Sigmoid colon (tissue), 4 donors: ENCODE results near the gene ABCG2.

Experiments used
- CTCF ChIP-seq, 4 experiments: fragments of 450-650 bp in 3 of 4; fragments of 200-600 bp in 1 of 4; IDR thresholded peaks; one replicate each; pipeline ENCODE4 v1.5.1; 2016 to 2019; ENCODE audit warnings: antibody characterized with exemption in 4 of 4, mild to moderate bottlenecking in 3 of 4, moderate library complexity in 2 of 4
- POLR2A ChIP-seq, 2 donors: fragments of 450-650 bp; IDR thresholded peaks; one replicate each; pipeline ENCODE4 v1.6.1; 2016; ENCODE audit warnings: antibody characterized with exemption in 2 of 2, mild to moderate bottlenecking in 2 of 2, moderate library complexity in 2 of 2
- POLR2AphosphoS5 ChIP-seq, 4 donors: sonication (generic); formaldehyde crosslinking; IDR thresholded peaks; one replicate each; pipeline ENCODE4 v1.6.1; 2017; ENCODE audit warnings: antibody characterized with exemption in 4 of 4

DNA sequence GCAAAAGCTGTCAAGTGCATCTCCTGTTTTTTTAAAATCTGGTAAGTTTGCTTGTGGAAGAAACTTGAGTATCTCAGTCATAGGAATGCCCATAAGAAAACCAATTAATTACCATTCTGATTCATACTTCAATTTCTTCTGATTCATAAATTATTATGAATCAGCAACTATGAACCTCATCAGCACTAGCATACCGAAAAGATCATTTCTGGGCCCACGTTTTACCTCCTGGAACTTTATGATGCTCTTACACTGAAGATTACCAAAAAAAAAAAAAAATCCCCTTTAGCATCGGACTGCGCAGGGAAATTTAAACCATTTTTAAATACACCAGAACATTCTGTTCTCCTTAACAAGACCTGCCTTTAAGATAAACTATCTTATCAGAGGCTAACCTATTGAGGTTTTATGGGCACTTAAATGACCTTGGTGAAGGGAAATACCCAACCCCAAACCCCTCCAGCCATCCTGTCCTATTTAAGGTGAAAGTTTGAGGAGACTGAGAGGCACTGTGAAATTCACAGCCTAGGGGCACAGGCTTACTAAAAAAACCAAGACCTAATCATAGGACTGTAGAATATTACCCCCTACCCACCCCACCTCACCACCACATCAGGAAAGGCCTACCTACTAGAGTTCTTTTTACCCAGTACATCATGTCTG lies 38.2 kb upstream of the ABCG2 start:
- no peak for TF ChIP-seq CTCF (IDR thresholded peaks at IDR 0.05)
- TF ChIP-seq POLR2AphosphoS5 (IDR thresholded peaks at IDR 0.05), result no peak
- TF ChIP-seq POLR2A (IDR thresholded peaks at IDR 0.05), result no peak
